GM12878 (cell line): ENCODE measurements around the gene CFDP1. TPM values are rescaled to one million over a fixed set of nuclear protein-coding genes. Genes with fewer than 3 reads are reported as not detected.

Experiments
- ATAC-seq: fragments of 200-7000 bp; cut with Tn5 transposase; 3 replicates; pipeline ENCODE4 v1.9.1; 2020; ENCODE audit warnings: mild to moderate bottlenecking, moderate library complexity
- BruUV-seq: library from RNA; stranded (reverse); fragments of 400-500 nt; replicated peaks from 2 replicates; lab custom pipeline; 2021; lab: Mats Ljungman, UMichigan
- CTCF ChIA-PET: fragments of 300-600 bp; sonication (Branson Sonifier 250); formaldehyde crosslinking; extraction: SDS; loops from one replicate; lab custom pipeline; 2021; ENCODE audit warnings: inconsistent platforms; lab: Yijun Ruan, JAX
- POLR2A ChIA-PET: fragments of 350-600 bp; formaldehyde crosslinking; extraction: SDS; loops from one replicate; lab custom pipeline; 2021; ENCODE audit warnings: inconsistent platforms; lab: Charles Lee
- RAD21 ChIA-PET: fragments of 300-600 bp; sonication (Branson Sonifier 250); formaldehyde crosslinking; loops from one replicate; lab custom pipeline; 2023; ENCODE audit warnings: antibody characterized with exemption; ENCODE audit not compliant: unreplicated experiment; lab: Charles Lee
- SMC1A ChIA-PET: fragments of 300-600 bp; sonication (Branson Sonifier 250); formaldehyde crosslinking; loops from one replicate; lab custom pipeline; 2023; ENCODE audit not compliant: unreplicated experiment, uncharacterized antibody; lab: Charles Lee
- DNase-seq: peaks from one replicate; pipeline ENCODE4 v3.0.0-alpha.2; 2011; ENCODE audit warnings: low read depth, low spot score
- FAIRE-seq: peaks from 3 replicates; lab custom pipeline; 2011; peaks lifted over from hg19 to GRCh38; lab: Jason Lieb, UNC
- H2AFZ ChIP-seq: 2 replicates; pipeline ENCODE4 v1.6.0; 2011; ENCODE audit warnings: low read depth, low read length, control low read depth; ENCODE audit not compliant: control insufficient read depth
- H3K27ac ChIP-seq: 2 replicates; pipeline ENCODE4 v1.5.1; 2011; ENCODE audit warnings: control low read depth; ENCODE audit not compliant: control insufficient read depth, insufficient read depth
- H3K27me3 ChIP-seq, 2 experiments: replicated peaks in 1 of 2; 2 replicates each; pipeline versions ENCODE4 v1.6.0 to v1.6.1; 2011; ENCODE audit warnings: low read length in 1 of 2; ENCODE audit not compliant: control insufficient read depth in 2 of 2, insufficient read depth in 2 of 2
- H3K36me3 ChIP-seq, 2 experiments: 2 replicates each; pipeline ENCODE4 v1.5.1; 2011; ENCODE audit warnings: low read length in 1 of 2; ENCODE audit not compliant: control insufficient read depth in 2 of 2, insufficient read depth in 2 of 2
- H3K4me1 ChIP-seq: 2 replicates; pipeline ENCODE4 v1.6.1; 2011; ENCODE audit warnings: mild to moderate bottlenecking, low read length, moderate library complexity, mixed read lengths; ENCODE audit not compliant: control insufficient read depth, insufficient read depth
- H3K4me2 ChIP-seq: 2 replicates; pipeline ENCODE4 v1.6.0; 2011; ENCODE audit warnings: control low read depth; ENCODE audit not compliant: control insufficient read depth, insufficient read depth
- H3K4me3 ChIP-seq: fragments of 200-600 bp; sonication (generic); 2 replicates; pipeline ENCODE4 v1.5.1; 2016
- H3K79me2 ChIP-seq: 2 replicates; pipeline ENCODE4 v1.6.0; 2011; ENCODE audit warnings: low read length; ENCODE audit not compliant: control insufficient read depth, insufficient read depth
- H3K9ac ChIP-seq: 2 replicates; pipeline ENCODE4 v1.8.0; 2011; ENCODE audit warnings: low read length, control low read depth, mixed read lengths; ENCODE audit not compliant: control insufficient read depth, insufficient read depth
- H3K9me3 ChIP-seq: replicated peaks from 3 replicates; pipeline ENCODE4 v1.5.1; 2011; ENCODE audit warnings: mild to moderate bottlenecking, low read length; ENCODE audit not compliant: control insufficient read depth, insufficient read depth
- H4K20me1 ChIP-seq: 2 replicates; pipeline ENCODE4 v1.6.0; 2011; ENCODE audit not compliant: control insufficient read depth, insufficient read depth
- ATF7 ChIP-seq: fragments of 450-650 bp; IDR thresholded peaks from 2 replicates; pipeline ENCODE4 v1.6.1; 2016; ENCODE audit warnings: low read depth, mild to moderate bottlenecking
- BCL11A ChIP-seq: IDR thresholded peaks from 2 replicates; pipeline ENCODE4 v1.6.1; 2011; ENCODE audit warnings: low read depth, low read length
- CREB1 ChIP-seq: IDR thresholded peaks from 2 replicates; pipeline ENCODE4 v1.6.1; 2012; ENCODE audit warnings: low read depth, mild to moderate bottlenecking, inconsistent platforms
- CREM ChIP-seq: IDR thresholded peaks from 2 replicates; pipeline ENCODE4 v1.6.1; 2014; ENCODE audit warnings: antibody characterized with exemption, low read depth
- EP300 ChIP-seq, 2 experiments: fragments of 150-350 bp in 1 of 2; IDR thresholded peaks; 2 replicates each; pipeline ENCODE4 v1.6.1; 2011 to 2012; ENCODE audit warnings: low read depth in 2 of 2, low read length in 2 of 2, borderline replicate concordance in 1 of 2, improper control_type of control experiment in 1 of 2, inconsistent platforms in 1 of 2; ENCODE audit not compliant: control insufficient read depth in 1 of 2
- FOXK2 ChIP-seq: fragments of 450-650 bp; IDR thresholded peaks from 2 replicates; pipeline ENCODE4 v1.6.1; 2017; ENCODE audit warnings: mild to moderate bottlenecking, moderate library complexity
- GATAD2B ChIP-seq: fragments of 450-650 bp; conservative IDR thresholded peaks from 2 replicates; pipeline ENCODE4 v1.6.1; 2017; ENCODE audit warnings: low read depth, mild to moderate bottlenecking, moderate library complexity
- HDGF ChIP-seq: fragments of 450-650 bp; IDR thresholded peaks from 2 replicates; pipeline ENCODE4 v1.6.1; 2016; ENCODE audit warnings: antibody characterized with exemption
- IKZF1 ChIP-seq: fragments of 450-650 bp; conservative IDR thresholded peaks from 2 replicates; pipeline ENCODE4 v1.6.1; 2017; ENCODE audit warnings: antibody characterized with exemption, mild to moderate bottlenecking
- JUNB ChIP-seq: IDR thresholded peaks from 2 replicates; pipeline ENCODE4 v1.6.1; 2016; ENCODE audit warnings: antibody characterized with exemption, mild to moderate bottlenecking
- KDM1A ChIP-seq: fragments of 200-600 bp; sonication (generic); IDR thresholded peaks from 2 replicates; pipeline ENCODE4 v1.6.1; 2016; ENCODE audit warnings: borderline replicate concordance
- LARP7 ChIP-seq: fragments of 450-650 bp; IDR thresholded peaks from 2 replicates; pipeline ENCODE4 v1.6.1; 2017; ENCODE audit warnings: mild to moderate bottlenecking
- MEF2B ChIP-seq: fragments of 450-650 bp; IDR thresholded peaks from 2 replicates; pipeline ENCODE4 v1.6.1; 2018; ENCODE audit warnings: mild to moderate bottlenecking, moderate library complexity; ENCODE audit not compliant: partially characterized antibody, poor library complexity, severe bottlenecking
- MXI1 ChIP-seq: fragments of 150-350 bp; IDR thresholded peaks from 2 replicates; pipeline ENCODE4 v1.6.1; 2011; ENCODE audit warnings: low read depth, mild to moderate bottlenecking, inconsistent platforms, low read length, improper control_type of control experiment
- PAX5 ChIP-seq: IDR thresholded peaks from 2 replicates; pipeline ENCODE4 v1.6.1; 2011; ENCODE audit warnings: low read depth, low read length, borderline replicate concordance
- PML ChIP-seq: IDR thresholded peaks from 2 replicates; pipeline ENCODE4 v1.6.1; 2012; ENCODE audit warnings: low read length, inconsistent platforms
- SMAD1 ChIP-seq: fragments of 450-650 bp; IDR thresholded peaks from 2 replicates; pipeline ENCODE4 v1.6.1; 2018; ENCODE audit warnings: mild to moderate bottlenecking, low read depth; ENCODE audit not compliant: partially characterized antibody
- SMARCA5 ChIP-seq: fragments of 450-650 bp; IDR thresholded peaks from 2 replicates; pipeline ENCODE4 v1.6.1; 2017; ENCODE audit warnings: mild to moderate bottlenecking
- ZNF384 ChIP-seq: IDR thresholded peaks from 2 replicates; pipeline ENCODE4 v1.6.1; 2012; ENCODE audit warnings: low read depth, mild to moderate bottlenecking, low read length, improper control_type of control experiment, borderline replicate concordance
- WGBS: methylation state at CpG from one replicate; pipeline ENCODE4 v1.1.6; 2016; ENCODE audit warnings: low lambda C conversion rate; ENCODE audit not compliant: insufficient replicate concordance, insufficient coverage; ENCODE audit errors: missing lambda C conversion rate; 5-methylcytosine and 5-hydroxymethylcytosine counted together
- in situ Hi-C: fragments of 300-500 bp; cut with MboI; formaldehyde crosslinking; loops from 9 replicates; pipeline ENCODE4 v1.14.3; 2018; ENCODE audit warnings: mixed read lengths
- intact Hi-C: fragments of 100-400 bp; cut with micrococcal nuclease; formaldehyde crosslinking; loops from one replicate; pipeline ENCODE4 v1.14.2; 2022; ENCODE audit not compliant: unreplicated experiment
- polyA plus RNA-seq, 11 experiments: library from polyadenylated mRNA; depleted of rRNA in 4 of 11; unstranded in 6 of 11; stranded (reverse) in 5 of 11; fragments of >200 nt; fragmentation: Nextera tagmentation in 4 of 11; fragmentation: Illumina TruSeq in 1 of 11; extraction: Ambion mirVana in 4 of 11; extraction: Trizol in 1 of 11; gene quantifications; 1 replicate in 1 of 11; 2 replicates in 10 of 11; pipeline versions ENCODE4 v1.2.1 to v1.2.3, GENCODE V29; 2011 to 2016; ENCODE audit warnings: inconsistent platforms in 2 of 11, missing spikeins in 2 of 11, low read depth in 1 of 11
- total RNA-seq, 4 experiments: library from RNA; depleted of rRNA in 3 of 4; stranded (reverse); fragments of >200 nt in 3 of 4; fragmentation: Illumina TruSeq in 1 of 4; extraction: Trizol in 1 of 4; gene quantifications; 2 replicates each; pipeline versions ENCODE4 v1.2.1 to v1.2.3, GENCODE V29; 2013 to 2021
- TF ChIP-seq, protein P1 (sequence below): IDR thresholded peaks from 2 replicates; pipeline ENCODE4 v1.6.1; 2011; ENCODE audit warnings: low read depth, low read length, improper control_type of control experiment, borderline replicate concordance
- TF ChIP-seq, protein P2 (sequence below): IDR thresholded peaks from 2 replicates; pipeline ENCODE4 v1.6.1; 2011; ENCODE audit warnings: mild to moderate bottlenecking, low read depth, low read length, moderate library complexity; ENCODE audit not compliant: insufficient replicate concordance

CFDP1 gene
- total and polyA plus RNA-seq, 10 of the 15 experiments (the other 5 are each of a cell fraction or from before 2014, with no cell fraction given): 22.3 to 64.8 (median 36.7) TPM

DNA sequence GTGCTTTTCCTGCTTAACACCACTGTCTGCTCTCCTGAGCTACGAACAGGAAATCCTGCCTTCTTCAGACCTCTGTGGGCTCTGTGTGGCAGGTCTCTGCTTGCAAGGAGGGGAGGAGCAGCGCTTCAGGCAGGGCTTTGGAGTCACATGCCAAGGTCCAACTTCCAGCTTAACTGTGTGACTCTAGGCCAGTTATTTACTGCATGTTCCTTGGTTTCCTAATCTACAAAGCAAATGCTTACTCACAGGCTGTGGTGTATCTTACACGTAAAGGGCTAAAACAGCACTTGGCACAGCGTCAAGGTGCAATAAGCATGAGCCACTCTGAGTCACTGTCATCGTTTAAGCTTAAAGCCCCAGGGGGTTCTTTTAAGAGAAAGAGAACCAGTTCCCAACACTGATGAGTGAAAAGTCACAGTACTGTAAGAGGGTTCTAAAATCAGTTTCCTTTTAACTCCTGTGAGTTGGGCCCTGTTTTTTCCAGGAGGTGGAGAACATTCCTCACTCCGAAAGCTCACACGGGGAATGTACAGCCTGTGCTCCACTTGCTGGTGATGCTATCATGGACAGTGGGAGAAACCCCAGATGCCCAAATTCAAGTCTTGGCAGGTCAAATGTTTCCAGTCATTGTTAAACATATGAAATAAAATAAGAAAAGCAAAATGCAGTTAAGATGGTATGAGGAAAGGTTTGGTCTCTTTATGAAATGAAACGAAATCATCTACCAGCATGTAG, 127.8 kb downstream of the CFDP1 start:
- ATAC-seq (peak; percentile 95), FAIRE-seq (peak; percentile 77), DNase-seq (peak; percentile 71)
- ChIA-PET RAD21 (interaction anchor here (0.8 to 5.0 kb wide), 11 partner anchors 14 to 106 kb away, joined by 3 to 50 read pairs (median 6); no protein-coding TSS in a partner anchor), CTCF (interaction anchor here (0.6 to 2.9 kb wide), 9 partner anchors 9 to 106 kb away, joined by 3 to 12 read pairs (median 5); no protein-coding TSS in a partner anchor), SMC1A (interaction anchor here (0.6 to 7.0 kb wide), 14 partner anchors 12 to 115 kb away, joined by 3 to 83 read pairs (median 5); no protein-coding TSS in a partner anchor), POLR2A (interaction anchor here (0.7 to 1.9 kb wide), 7 partner anchors 11 to 74 kb away, joined by 3 to 10 read pairs (median 4); no protein-coding TSS in a partner anchor)
- H3K36me3 ChIP-seq: peaks cover 0 to 4% of the 10 kb centered on the region in 2 experiments; a peak in 1 of 4 replicates
- peak overlapping the region; percentile 33 for H2AFZ ChIP-seq
- in situ Hi-C loops (no loop called here), intact Hi-C loops (no loop called here)
- BruUV-seq: no TSS peak
- no peaks in the 10 kb centered on the region for H3K79me2 ChIP-seq
- H3K9ac ChIP-seq: no peak overlapping the region
- no peak overlapping the region for H3K4me3 ChIP-seq
- H3K9me3 ChIP-seq: no peaks in the 10 kb centered on the region
- no peak overlapping the region for H3K4me2 ChIP-seq
- 51% methylated on average over 8 of the region's 8 CpGs for WGBS
- no peaks in the 10 kb centered on the region for H3K27me3 ChIP-seq
- no peaks in the 10 kb centered on the region for H4K20me1 ChIP-seq
- peak overlapping the region; percentile 55 for H3K27ac ChIP-seq
- peaks cover 12% of the 10 kb centered on the region for H3K4me1 ChIP-seq
- TF ChIP-seq CREM (0 out of 2 replicates have a peak, but pooled peaks have one; percentile 14), HDGF (0 out of 2 replicates have a peak, but pooled peaks have one; percentile 29), BCL11A (peak; percentile 46; the same call in 1 of the 2 replicates), FOXK2 (peak; percentile 21; the same call in 1 of the 2 replicates), EP300 (IDR thresholded peaks at IDR 0.05; ENCODE audit: borderline replicate concordance in 1 of 2, control insufficient read depth in 1 of 2, low read depth in 2 of 2, low read length in 2 of 2) (peak in 1 of 2 experiments; percentile 13; a peak in 1 of 4 replicates), KDM1A (no peak), JUNB (no peak), SMAD1 (peak; percentile 75), MEF2B (peak; percentile 92), CREB1 (0 out of 2 replicates have a peak, but pooled peaks have one; percentile 20), SMARCA5 (0 out of 2 replicates have a peak, but pooled peaks have one; percentile 19), MXI1 (no peak), PAX5 (peak; percentile 47; the same call in 1 of the 2 replicates), ZNF384 (no peak), PML (no peak), ATF7 (peak; percentile 35; the same call in 1 of the 2 replicates), IKZF1 (peak; percentile 51), LARP7 (0 out of 2 replicates have a peak, but pooled peaks have one; percentile 28), GATAD2B (0 out of 2 replicates have a peak, but pooled peaks have one; percentile 31)
- TF ChIP-seq, protein P1, sequence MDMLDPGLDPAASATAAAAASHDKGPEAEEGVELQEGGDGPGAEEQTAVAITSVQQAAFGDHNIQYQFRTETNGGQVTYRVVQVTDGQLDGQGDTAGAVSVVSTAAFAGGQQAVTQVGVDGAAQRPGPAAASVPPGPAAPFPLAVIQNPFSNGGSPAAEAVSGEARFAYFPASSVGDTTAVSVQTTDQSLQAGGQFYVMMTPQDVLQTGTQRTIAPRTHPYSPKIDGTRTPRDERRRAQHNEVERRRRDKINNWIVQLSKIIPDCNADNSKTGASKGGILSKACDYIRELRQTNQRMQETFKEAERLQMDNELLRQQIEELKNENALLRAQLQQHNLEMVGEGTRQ: no peak; the same call in 1 of the 2 replicates
- TF ChIP-seq, protein P2, sequence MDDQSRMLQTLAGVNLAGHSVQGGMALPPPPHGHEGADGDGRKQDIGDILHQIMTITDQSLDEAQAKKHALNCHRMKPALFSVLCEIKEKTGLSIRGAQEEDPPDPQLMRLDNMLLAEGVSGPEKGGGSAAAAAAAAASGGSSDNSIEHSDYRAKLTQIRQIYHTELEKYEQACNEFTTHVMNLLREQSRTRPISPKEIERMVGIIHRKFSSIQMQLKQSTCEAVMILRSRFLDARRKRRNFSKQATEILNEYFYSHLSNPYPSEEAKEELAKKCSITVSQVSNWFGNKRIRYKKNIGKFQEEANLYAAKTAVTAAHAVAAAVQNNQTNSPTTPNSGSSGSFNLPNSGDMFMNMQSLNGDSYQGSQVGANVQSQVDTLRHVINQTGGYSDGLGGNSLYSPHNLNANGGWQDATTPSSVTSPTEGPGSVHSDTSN: peak; percentile 26
